Activated CD4-positive, alpha-beta T cell treated with anti-CD3 and anti-CD28 coated beads, Interleukin-2, amount 10 ng/mL, durations not matched to agents 7 days and 5 days (primary cell): ENCODE measurements around the gene SOAT1. TPM values are rescaled to one million over a fixed set of nuclear protein-coding genes. Genes with fewer than 3 reads are reported as not detected.
A peak's percentile ranks its signal among the peaks of the same experiment; 100 is the strongest.
"Not testable (repeated sequence)": the region's sequence is repeated elsewhere in the genome, so short reads cannot be mapped to it uniquely, and the experiment has no call there.

Experiments
- CTCF ChIA-PET: fragments of 350-600 bp; sonication (Branson Sonifier 250); formaldehyde crosslinking; loops from one replicate; lab custom pipeline; 2021; ENCODE audit warnings: antibody characterized with exemption; lab: Charles Lee
- POLR2A ChIA-PET: fragments of 350-600 bp; sonication (Branson Sonifier 250); formaldehyde crosslinking; loops from one replicate; lab custom pipeline; 2021; ENCODE audit warnings: antibody characterized with exemption; lab: Charles Lee
- DNase-seq: peaks from one replicate; pipeline ENCODE4 v3.0.0-alpha.2; 2020
- H3K27ac Mint-ChIP-seq: one replicate; pipeline ENCODE4 v1.8.0; 2021; ENCODE audit warnings: mild to moderate bottlenecking, moderate library complexity, mixed read lengths
- H3K27me3 Mint-ChIP-seq: one replicate; pipeline ENCODE4 v1.8.0; 2021; ENCODE audit warnings: mixed read lengths
- H3K36me3 Mint-ChIP-seq: one replicate; pipeline ENCODE4 v1.8.0; 2021; ENCODE audit warnings: low read depth, mixed read lengths
- H3K4me1 Mint-ChIP-seq: one replicate; pipeline ENCODE4 v1.8.0; 2021; ENCODE audit warnings: mixed read lengths
- H3K4me3 Mint-ChIP-seq: one replicate; pipeline ENCODE4 v1.8.0; 2021; ENCODE audit warnings: mild to moderate bottlenecking, moderate library complexity, mixed read lengths
- H3K9me3 Mint-ChIP-seq: one replicate; pipeline ENCODE4 v1.8.0; 2021; ENCODE audit warnings: mixed read lengths
- total RNA-seq, 2 experiments: library from RNA; stranded (reverse); gene quantifications; one replicate each; pipeline ENCODE4 v1.2.3, GENCODE V29; 2021

SOAT1 gene
- 10 to 100 TPM; 62.3 to 68.9 TPM for total RNA-seq

DNA sequence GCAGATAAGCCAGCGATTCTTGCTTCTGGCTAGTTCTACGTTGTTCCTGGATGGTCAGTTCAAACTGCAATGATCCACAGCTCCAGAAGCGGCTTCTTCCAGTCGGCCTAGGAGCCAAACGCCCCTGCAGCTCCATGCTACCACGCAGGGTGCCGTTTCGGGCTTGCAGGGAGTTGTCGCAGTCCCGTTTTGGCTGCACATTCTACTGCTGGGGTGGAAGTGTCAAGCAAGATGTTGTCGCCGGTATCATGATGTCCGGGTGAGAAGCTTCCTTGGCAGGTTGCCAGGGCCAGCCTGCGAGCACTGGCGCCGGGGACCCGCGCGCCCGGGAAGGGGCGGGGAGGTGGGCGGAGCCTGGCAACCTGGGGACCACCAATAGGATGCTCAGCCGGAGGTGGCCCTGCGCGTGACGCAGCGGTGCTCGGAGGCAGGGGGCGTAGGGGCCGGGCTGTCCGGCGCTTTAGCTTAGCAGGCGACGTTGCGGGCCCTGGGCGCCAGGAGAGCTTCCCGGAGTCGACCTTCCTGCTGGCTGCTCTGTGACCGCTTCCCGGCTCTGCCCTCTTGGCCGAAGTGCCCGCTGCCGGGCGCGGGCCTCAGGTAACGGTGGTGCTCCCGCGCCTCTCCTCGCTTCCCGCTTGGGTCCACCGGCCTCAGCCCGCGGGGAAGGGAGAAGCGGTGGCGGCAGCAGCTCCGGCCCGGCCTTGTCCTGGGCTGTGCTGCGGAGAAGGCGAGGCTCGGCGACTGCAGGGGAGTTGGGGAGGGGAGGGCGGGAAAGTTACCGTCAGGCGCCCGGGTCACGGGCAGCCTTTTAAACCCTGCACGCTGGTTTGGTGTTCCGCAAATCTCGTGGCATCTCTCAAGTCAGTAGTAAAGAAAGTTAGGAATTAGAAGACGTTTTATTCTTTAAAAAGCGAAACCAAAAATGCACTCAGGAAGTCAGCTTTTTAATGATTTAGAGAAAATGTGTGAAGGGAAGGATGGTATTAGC, at the start of gene SOAT1:
Gene SOAT1, plus strand, starts transcription at position 458 of the 988 bp plus-strand sequence. CDS start 8,888 bp downstream, outside the sequence.
- CTCF ChIA-PET: interaction anchor here (0.5 to 1.3 kb wide), 7 partner anchors 9 to 214 kb away, joined by 3 to 4 read pairs (median 3); no protein-coding TSS in a partner anchor

GRCh38 chr1:179245426-179245825, 48.2 kb upstream of the SOAT1 start:
- H3K36me3 Mint-ChIP-seq: not testable (repeated sequence)

More for the DNA sequence above, at the start of gene SOAT1:
- peak; percentile 93 for DNase-seq
- no peaks in the 10 kb centered on the region for H3K27me3 Mint-ChIP-seq
- H3K27ac Mint-ChIP-seq: peak within 1 kb of the TSS; percentile 96
- no peaks in the 10 kb centered on the region for H3K9me3 Mint-ChIP-seq
- H3K4me1 Mint-ChIP-seq: peaks cover 45% of the 10 kb centered on the region
- POLR2A ChIA-PET: interaction anchor here (0.6 to 1.3 kb wide), 3 partner anchors 72 to 500 kb away, joined by 3 to 4 read pairs (median 3); partner anchors contain the start of gene AXDND1
- H3K36me3 Mint-ChIP-seq: peaks cover 23% of the 10 kb centered on the region
- peak within 1 kb of the TSS; percentile 92 for H3K4me3 Mint-ChIP-seq

DNA sequence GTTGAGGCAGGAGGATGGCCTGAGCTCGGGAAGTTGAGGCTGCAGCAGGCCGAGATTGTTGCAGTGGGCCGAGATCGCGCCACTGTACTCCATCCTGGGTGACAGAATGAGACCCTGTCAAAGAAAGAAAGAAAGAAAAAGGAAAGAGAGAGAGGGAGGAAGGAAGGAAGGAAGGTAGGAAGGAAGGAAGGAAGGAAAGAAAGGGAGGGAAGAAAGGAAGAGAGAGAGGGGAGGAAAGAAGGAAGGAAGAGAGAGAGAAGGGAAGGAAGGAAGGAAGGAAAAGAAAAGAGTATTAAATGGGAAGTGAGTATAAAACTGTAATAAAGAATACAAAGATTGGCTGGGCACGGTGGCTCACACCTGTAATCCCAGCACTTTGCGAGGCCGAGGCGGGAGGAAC, 45.7 kb upstream of the SOAT1 start:
- H3K27me3 Mint-ChIP-seq: no peaks in the 10 kb centered on the region
- H3K4me1 Mint-ChIP-seq: no peaks in the 10 kb centered on the region
- H3K36me3 Mint-ChIP-seq: no peaks in the 10 kb centered on the region
- H3K27ac Mint-ChIP-seq: no peak overlapping the region
- ChIA-PET POLR2A (no interaction called here), CTCF (interaction anchor here (0.6 kb wide), 1 partner anchor 55 kb away, joined by 4 read pairs; no protein-coding TSS in a partner anchor)
- DNase-seq: no peak
- no peak overlapping the region for H3K4me3 Mint-ChIP-seq
- H3K9me3 Mint-ChIP-seq: no peaks in the 10 kb centered on the region

More at GRCh38 chr1:179245426-179245825, 48.2 kb upstream of the SOAT1 start:
- H3K27me3 Mint-ChIP-seq, DNase-seq, H3K4me3 Mint-ChIP-seq, H3K4me1 Mint-ChIP-seq, CTCF ChIA-PET, H3K27ac Mint-ChIP-seq, POLR2A ChIA-PET, H3K9me3 Mint-ChIP-seq: not testable (repeated sequence)

DNA sequence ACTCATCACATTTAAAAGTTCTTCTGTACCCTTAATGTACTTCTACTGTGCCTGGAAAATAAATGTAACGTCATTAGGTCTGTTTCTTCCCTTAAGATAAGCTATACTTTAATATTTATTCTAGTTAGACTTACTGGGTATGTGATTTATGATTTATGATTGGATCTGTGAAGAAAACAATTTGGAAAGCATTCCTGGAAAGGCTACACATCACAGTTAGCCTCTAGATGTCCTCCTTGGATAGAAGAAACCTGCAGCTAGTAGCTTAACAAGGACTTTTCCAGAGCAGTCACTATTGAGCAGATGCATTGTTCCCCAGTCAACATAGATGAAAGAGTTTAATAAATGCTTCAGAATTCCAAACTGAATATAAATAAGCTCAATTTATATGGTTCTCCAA, 41.9 kb upstream of the SOAT1 start:
- DNase-seq: no peak

GRCh38 chr1:179252606-179253005, 41.0 kb upstream of the SOAT1 start:
- ChIA-PET CTCF (no interaction called here), POLR2A (no interaction called here)
- H3K4me1 Mint-ChIP-seq: no peaks in the 10 kb centered on the region
- H3K36me3 Mint-ChIP-seq: no peaks in the 10 kb centered on the region
- DNase-seq: no peak
- no peak overlapping the region for H3K27ac Mint-ChIP-seq
- no peak overlapping the region for H3K4me3 Mint-ChIP-seq
- no peaks in the 10 kb centered on the region for H3K9me3 Mint-ChIP-seq
- H3K27me3 Mint-ChIP-seq: no peaks in the 10 kb centered on the region

More for the DNA sequence above, 41.9 kb upstream of the SOAT1 start:
- ChIA-PET POLR2A (no interaction called here), CTCF (interaction anchor here (0.8 kb wide), 1 partner anchor 33 kb away, joined by 3 read pairs; no protein-coding TSS in a partner anchor)
- Mint-ChIP-seq H3K9me3 (no peaks in the 10 kb centered on the region), H3K27me3 (no peaks in the 10 kb centered on the region), H3K27ac (no peak overlapping the region), H3K36me3 (no peaks in the 10 kb centered on the region), H3K4me1 (no peaks in the 10 kb centered on the region), H3K4me3 (no peak overlapping the region)

DNA sequence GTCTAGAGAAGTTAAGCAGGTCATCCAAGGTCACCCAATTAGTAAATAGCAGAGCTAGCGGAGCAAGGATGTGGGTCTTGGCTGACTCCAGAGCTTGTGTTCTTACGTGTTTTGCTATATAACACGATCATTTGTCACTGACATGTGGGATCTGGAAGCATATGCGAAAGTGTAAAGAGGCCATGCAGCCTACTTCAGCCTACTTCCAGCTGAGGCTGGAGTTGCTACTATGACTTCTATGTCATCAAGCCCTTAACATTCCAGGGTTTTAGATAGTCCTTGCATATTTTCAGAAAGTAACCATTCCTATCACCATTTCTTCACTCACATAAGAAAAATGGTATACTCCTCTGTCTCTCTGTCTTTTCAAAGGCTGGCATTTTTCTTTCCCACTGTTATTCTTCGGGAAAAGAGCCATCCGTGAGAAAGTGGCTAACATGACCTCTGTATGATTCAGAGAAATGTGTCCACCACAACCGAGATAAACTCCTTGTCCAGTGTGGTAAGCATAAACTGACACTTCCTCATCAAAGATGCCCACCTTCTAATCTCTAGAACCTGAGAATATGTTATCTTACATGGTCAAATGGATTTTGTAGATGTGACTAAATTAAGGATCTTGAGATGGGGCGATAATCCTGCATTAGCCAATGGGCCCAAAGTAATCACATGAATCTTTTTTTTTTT, 40.2 kb upstream of the SOAT1 start:
- Mint-ChIP-seq H3K36me3 (no peaks in the 10 kb centered on the region), H3K4me3 (no peak overlapping the region), H3K27ac (no peak overlapping the region), H3K9me3 (no peaks in the 10 kb centered on the region), H3K4me1 (no peaks in the 10 kb centered on the region), H3K27me3 (no peaks in the 10 kb centered on the region)
- ChIA-PET CTCF (no interaction called here), POLR2A (no interaction called here)
- DNase-seq: no peak

DNA sequence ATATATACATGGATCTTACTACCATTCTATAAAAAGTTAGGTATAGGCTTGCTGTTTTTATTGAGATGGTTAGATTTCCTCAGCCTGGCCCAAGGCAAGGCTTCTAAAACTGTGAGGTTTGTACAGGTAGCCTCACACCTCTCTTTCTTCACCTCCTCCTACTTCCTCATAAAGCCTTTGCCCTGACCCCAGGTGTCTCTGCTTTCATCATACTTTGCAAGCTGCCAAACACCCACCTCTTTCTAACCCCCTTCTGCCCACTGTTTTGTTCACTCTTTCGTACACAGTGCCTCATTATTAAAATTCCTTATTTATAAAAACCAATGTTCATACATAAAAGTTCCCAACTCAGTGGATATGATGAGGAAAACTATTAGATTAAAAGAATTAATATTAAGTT, 31.4 kb upstream of the SOAT1 start:
- no peaks in the 10 kb centered on the region for H3K36me3 Mint-ChIP-seq
- no peaks in the 10 kb centered on the region for H3K9me3 Mint-ChIP-seq
- no peak overlapping the region for H3K27ac Mint-ChIP-seq
- H3K4me3 Mint-ChIP-seq: no peak overlapping the region
- no peak for DNase-seq
- no peaks in the 10 kb centered on the region for H3K4me1 Mint-ChIP-seq
- ChIA-PET CTCF (interaction anchor here (0.6 kb wide), 1 partner anchor 415 kb away, joined by 3 read pairs; no protein-coding TSS in a partner anchor), POLR2A (no interaction called here)
- H3K27me3 Mint-ChIP-seq: peaks cover 3% of the 10 kb centered on the region

DNA sequence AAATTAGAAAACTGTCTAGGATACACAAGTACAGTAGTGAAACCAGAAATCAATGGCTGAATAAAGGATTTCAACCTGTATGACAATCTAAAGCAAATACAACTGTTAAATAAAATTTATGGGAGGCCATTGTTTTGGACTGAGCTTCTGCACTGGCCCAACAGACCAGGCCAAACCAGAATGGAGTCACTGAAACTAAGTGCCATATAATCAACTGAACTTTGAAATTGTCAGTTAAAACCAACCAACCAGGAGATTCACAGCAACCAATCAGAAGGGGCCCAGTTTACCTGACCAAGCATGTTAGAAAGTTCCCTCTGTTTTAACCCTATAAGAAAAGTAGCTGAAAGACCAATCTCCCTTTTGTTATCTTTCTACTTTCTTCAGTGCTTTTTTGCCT, 30.5 kb upstream of the SOAT1 start:
- Mint-ChIP-seq H3K9me3 (no peaks in the 10 kb centered on the region), H3K36me3 (no peaks in the 10 kb centered on the region), H3K4me1 (no peaks in the 10 kb centered on the region), H3K27ac (no peak overlapping the region), H3K27me3 (peaks cover 3% of the 10 kb centered on the region), H3K4me3 (no peak overlapping the region)
- ChIA-PET CTCF (interaction anchor here (0.6 kb wide), 1 partner anchor 416 kb away, joined by 3 read pairs; no protein-coding TSS in a partner anchor), POLR2A (no interaction called here)
- no peak for DNase-seq

GRCh38 chr1:179264507-179264906, 29.1 kb upstream of the SOAT1 start:
- H3K27me3 Mint-ChIP-seq: peaks cover 3% of the 10 kb centered on the region
- H3K27ac Mint-ChIP-seq: no peak overlapping the region
- H3K9me3 Mint-ChIP-seq: no peaks in the 10 kb centered on the region
- no peak overlapping the region for H3K4me3 Mint-ChIP-seq
- CTCF ChIA-PET: no interaction called here
- POLR2A ChIA-PET: no interaction called here
- no peaks in the 10 kb centered on the region for H3K36me3 Mint-ChIP-seq
- DNase-seq: no peak
- H3K4me1 Mint-ChIP-seq: no peaks in the 10 kb centered on the region

- H3K4me3 Mint-ChIP-seq: no peak overlapping the region
- no peaks in the 10 kb centered on the region for H3K4me1 Mint-ChIP-seq
- POLR2A ChIA-PET: no interaction called here
- H3K9me3 Mint-ChIP-seq: no peaks in the 10 kb centered on the region
- CTCF ChIA-PET: no interaction called here
- H3K27me3 Mint-ChIP-seq: peaks cover 3% of the 10 kb centered on the region
- H3K36me3 Mint-ChIP-seq: no peaks in the 10 kb centered on the region
- DNase-seq: no peak
- H3K27ac Mint-ChIP-seq: no peak overlapping the region
These were observed 24.5 kb upstream of the SOAT1 start for GRCh38 chr1:179269071-179269470.

- DNase-seq, H3K36me3 Mint-ChIP-seq, POLR2A ChIA-PET, H3K4me3 Mint-ChIP-seq, H3K9me3 Mint-ChIP-seq, H3K4me1 Mint-ChIP-seq, H3K27ac Mint-ChIP-seq, H3K27me3 Mint-ChIP-seq: not testable (repeated sequence)
- CTCF ChIA-PET: interaction anchor here (0.6 to 0.7 kb wide), 2 partner anchors 42 to 413 kb away, joined by 4 read pairs; no protein-coding TSS in a partner anchor
These were observed 19.2 kb upstream of the SOAT1 start for GRCh38 chr1:179274424-179274823.

DNA sequence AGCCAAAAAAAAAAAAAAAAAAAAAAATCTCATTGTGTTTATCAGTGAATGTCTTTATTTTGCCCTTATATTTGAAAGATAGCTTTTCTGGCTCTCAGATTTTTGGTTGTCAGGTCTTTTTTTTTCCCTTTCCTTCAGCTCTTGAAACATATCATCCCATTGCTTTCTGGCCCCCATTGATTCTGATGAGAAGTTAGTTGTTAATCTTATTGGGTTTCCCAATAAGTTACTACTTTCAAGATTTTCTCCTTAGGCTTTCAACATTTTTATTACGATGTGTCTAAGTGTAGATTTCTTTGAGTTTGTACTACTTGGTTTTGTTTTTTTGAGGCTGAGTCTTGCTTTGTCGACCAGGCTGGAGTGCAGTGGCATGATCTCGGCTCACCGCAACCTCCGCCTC, 14.7 kb upstream of the SOAT1 start:
- peaks cover 9% of the 10 kb centered on the region for H3K9me3 Mint-ChIP-seq
- ChIA-PET POLR2A (no interaction called here), CTCF (interaction anchor here (0.6 to 0.7 kb wide), 4 partner anchors 23 to 1824 kb away, joined by 3 to 6 read pairs (median 4); no protein-coding TSS in a partner anchor)
- H3K27me3 Mint-ChIP-seq: no peaks in the 10 kb centered on the region
- no peak for DNase-seq
- no peaks in the 10 kb centered on the region for H3K4me1 Mint-ChIP-seq
- H3K27ac Mint-ChIP-seq: no peak overlapping the region
- H3K36me3 Mint-ChIP-seq: no peaks in the 10 kb centered on the region
- H3K4me3 Mint-ChIP-seq: no peak overlapping the region
